Measurements from ENCODE around the gene IRF7. TPM values are rescaled to one million over a fixed set of nuclear protein-coding genes. Genes with fewer than 3 reads are reported as not detected.

The IRF7 gene
- total RNA-seq, 2 donors from 2014 or later: 14.7 to 25.8 TPM

GRCh38 chr11:593347-593746 is 22.4 kb downstream of the IRF7 start:
- Mint-ChIP-seq H3K4me1 (peaks cover 5% of the 10 kb centered on the region), H3K9me3 (no peaks in the 10 kb centered on the region), H3K4me3 (no peak overlapping the region), H3K27ac (no peak overlapping the region), H3K36me3 (ENCODE audit: low read depth) (peaks cover 93% of the 10 kb centered on the region), H3K27me3 (no peaks in the 10 kb centered on the region)
- no peak for ATAC-seq (replicated peaks)

GRCh38 chr11:592918-593317 is 22.8 kb downstream of the IRF7 start:
- no peak for ATAC-seq (replicated peaks)
- Mint-ChIP-seq H3K9me3 (no peaks in the 10 kb centered on the region), H3K27ac (no peak overlapping the region), H3K36me3 (ENCODE audit: low read depth) (peaks cover 93% of the 10 kb centered on the region), H3K4me1 (peaks cover 5% of the 10 kb centered on the region), H3K4me3 (no peak overlapping the region), H3K27me3 (no peaks in the 10 kb centered on the region)

- H3K4me3 Mint-ChIP-seq: no peak overlapping the region
- ATAC-seq (replicated peaks): no peak
- no peaks in the 10 kb centered on the region for H3K9me3 Mint-ChIP-seq
- no peaks in the 10 kb centered on the region for H3K27me3 Mint-ChIP-seq
- H3K36me3 Mint-ChIP-seq (ENCODE audit: low read depth): peaks cover 97% of the 10 kb centered on the region
- no peak overlapping the region for H3K27ac Mint-ChIP-seq
- peaks cover 7% of the 10 kb centered on the region for H3K4me1 Mint-ChIP-seq
These were observed 23.2 kb downstream of the IRF7 start for GRCh38 chr11:592501-592900.

GRCh38 chr11:590997-591396 is 24.8 kb downstream of the IRF7 start:
- H3K4me1 Mint-ChIP-seq: peaks cover 11% of the 10 kb centered on the region
- no peaks in the 10 kb centered on the region for H3K27me3 Mint-ChIP-seq
- no peak overlapping the region for H3K4me3 Mint-ChIP-seq
- H3K9me3 Mint-ChIP-seq: no peaks in the 10 kb centered on the region
- no peak overlapping the region for H3K27ac Mint-ChIP-seq
- no peak for ATAC-seq (replicated peaks)
- H3K36me3 Mint-ChIP-seq (ENCODE audit: low read depth): peaks cover 93% of the 10 kb centered on the region

GRCh38 chr11:589798-590197 is 26.0 kb downstream of the IRF7 start:
- peaks cover 11% of the 10 kb centered on the region for H3K4me1 Mint-ChIP-seq
- no peak overlapping the region for H3K4me3 Mint-ChIP-seq
- H3K36me3 Mint-ChIP-seq (ENCODE audit: low read depth): peaks cover 85% of the 10 kb centered on the region
- H3K9me3 Mint-ChIP-seq: no peaks in the 10 kb centered on the region
- H3K27ac Mint-ChIP-seq: no peak overlapping the region
- no peak for ATAC-seq (replicated peaks)
- H3K27me3 Mint-ChIP-seq: no peaks in the 10 kb centered on the region

- H3K9me3 Mint-ChIP-seq: no peaks in the 10 kb centered on the region
- ATAC-seq (replicated peaks): peak; percentile 98
These were observed 27.8 kb downstream of the IRF7 start for GRCh38 chr11:587978-588380.

GRCh38 chr11:587546-587945 is 28.2 kb downstream of the IRF7 start:
- Mint-ChIP-seq H3K27ac (peak overlapping the region; percentile 87), H3K4me3 (peak overlapping the region; percentile 68), H3K27me3 (no peaks in the 10 kb centered on the region), H3K9me3 (no peaks in the 10 kb centered on the region), H3K36me3 (ENCODE audit: low read depth) (peaks cover 81% of the 10 kb centered on the region), H3K4me1 (peaks cover 11% of the 10 kb centered on the region)
- peak; percentile 43 for ATAC-seq (replicated peaks)

More at GRCh38 chr11:587978-588380, 27.8 kb downstream of the IRF7 start:
- peaks cover 11% of the 10 kb centered on the region for H3K4me1 Mint-ChIP-seq
- H3K27me3 Mint-ChIP-seq: no peaks in the 10 kb centered on the region
- H3K4me3 Mint-ChIP-seq: peak overlapping the region; percentile 68
- H3K27ac Mint-ChIP-seq: peak overlapping the region; percentile 87
- peaks cover 81% of the 10 kb centered on the region for H3K36me3 Mint-ChIP-seq (ENCODE audit: low read depth)

- Mint-ChIP-seq H3K9me3 (no peaks in the 10 kb centered on the region), H3K36me3 (ENCODE audit: low read depth) (peaks cover 81% of the 10 kb centered on the region), H3K4me1 (peaks cover 13% of the 10 kb centered on the region), H3K27me3 (no peaks in the 10 kb centered on the region), H3K27ac (peak overlapping the region; percentile 41), H3K4me3 (peak overlapping the region; percentile 68)
- ATAC-seq (replicated peaks): no peak
These were observed 29.1 kb downstream of the IRF7 start for GRCh38 chr11:586376-587316.

GRCh38 chr11:584287-584686 is 31.5 kb downstream of the IRF7 start:
- Mint-ChIP-seq H3K4me3 (no peak overlapping the region), H3K4me1 (peaks cover 19% of the 10 kb centered on the region), H3K27me3 (no peaks in the 10 kb centered on the region), H3K9me3 (no peaks in the 10 kb centered on the region), H3K27ac (no peak overlapping the region), H3K36me3 (ENCODE audit: low read depth) (peaks cover 73% of the 10 kb centered on the region)
- no peak for ATAC-seq (replicated peaks)

GRCh38 chr11:581752-582151 is 34.0 kb downstream of the IRF7 start:
- ATAC-seq (replicated peaks): no peak
- Mint-ChIP-seq H3K4me1 (peaks cover 13% of the 10 kb centered on the region), H3K27ac (no peak overlapping the region), H3K36me3 (ENCODE audit: low read depth) (peaks cover 69% of the 10 kb centered on the region), H3K4me3 (no peak overlapping the region), H3K9me3 (no peaks in the 10 kb centered on the region), H3K27me3 (no peaks in the 10 kb centered on the region)

- H3K4me1 Mint-ChIP-seq: peaks cover 11% of the 10 kb centered on the region
- ATAC-seq (replicated peaks): no peak
- H3K36me3 Mint-ChIP-seq (ENCODE audit: low read depth): peaks cover 67% of the 10 kb centered on the region
- no peak overlapping the region for H3K4me3 Mint-ChIP-seq
- H3K9me3 Mint-ChIP-seq: no peaks in the 10 kb centered on the region
- H3K27ac Mint-ChIP-seq: peak overlapping the region; percentile 9
- no peaks in the 10 kb centered on the region for H3K27me3 Mint-ChIP-seq
These were observed 34.4 kb downstream of the IRF7 start for GRCh38 chr11:581342-581741.

- Mint-ChIP-seq H3K27ac (no peak overlapping the region), H3K27me3 (no peaks in the 10 kb centered on the region), H3K4me3 (peak overlapping the region; percentile 87), H3K36me3 (ENCODE audit: low read depth) (peaks cover 69% of the 10 kb centered on the region), H3K9me3 (no peaks in the 10 kb centered on the region), H3K4me1 (peaks cover 10% of the 10 kb centered on the region)
- ATAC-seq (replicated peaks): no peak
These were observed 35.7 kb downstream of the IRF7 start for GRCh38 chr11:579830-580601.

GRCh38 chr11:578276-579035 is 37.3 kb downstream of the IRF7 start:
- Mint-ChIP-seq H3K27me3 (no peaks in the 10 kb centered on the region), H3K9me3 (no peaks in the 10 kb centered on the region), H3K4me1 (peaks cover 20% of the 10 kb centered on the region), H3K27ac (peak overlapping the region; percentile 90), H3K36me3 (ENCODE audit: low read depth) (peaks cover 62% of the 10 kb centered on the region), H3K4me3 (peak overlapping the region; percentile 87)
- no peak for ATAC-seq (replicated peaks)

GRCh38 chr11:577611-577894 is 38.2 kb downstream of the IRF7 start:
- H3K27me3 Mint-ChIP-seq: no peaks in the 10 kb centered on the region
- no peaks in the 10 kb centered on the region for H3K9me3 Mint-ChIP-seq
- H3K36me3 Mint-ChIP-seq (ENCODE audit: low read depth): peaks cover 53% of the 10 kb centered on the region
- H3K27ac Mint-ChIP-seq: peak overlapping the region; percentile 90
- H3K4me3 Mint-ChIP-seq: peak overlapping the region; percentile 87
- H3K4me1 Mint-ChIP-seq: peaks cover 20% of the 10 kb centered on the region
- no peak for ATAC-seq (replicated peaks)
